NCI-H1694 treated with DMSO at 0.1 percent for 48 hours (cell line): ENCODE results near the gene PRAMEF20.
"Not testable (repeated sequence)": the region's sequence is repeated elsewhere in the genome, so short reads cannot be mapped to it uniquely, and the experiment has no call there.

Source experiments
- DNase-seq: peaks from one replicate; lab custom pipeline; 2025; lab: John Stamatoyannopoulos, UW

The PRAMEF20 gene

GRCh38 chr1:13410150-13410549 lies at the start of gene PRAMEF20:
Gene PRAMEF20, plus strand, starts transcription at chr1:13410450. Its CDS starts 5,905 bp downstream, at chr1:13416355.
- not testable (repeated sequence) for DNase-seq

DNA sequence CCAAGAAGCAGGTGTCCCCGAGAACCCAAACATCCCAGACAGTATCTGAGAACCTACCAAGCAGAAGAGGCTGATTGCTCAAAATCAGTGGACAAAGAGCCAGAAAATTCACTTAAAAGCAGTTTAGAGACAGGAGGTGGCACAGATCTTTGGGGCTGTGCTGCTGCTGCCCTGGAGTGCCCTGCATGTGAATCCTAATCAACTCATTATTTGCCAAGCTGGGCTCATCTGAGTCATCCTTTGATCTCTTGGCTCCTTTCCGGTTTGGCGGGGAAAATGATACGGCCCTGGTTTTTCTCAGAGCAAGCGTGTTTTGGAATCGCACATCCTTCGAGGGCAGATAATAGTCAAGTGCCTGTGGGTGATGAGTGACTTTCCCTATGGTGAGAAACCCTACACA lies 47.9 kb upstream of the PRAMEF20 start:
- DNase-seq, result not testable (repeated sequence)

DNA sequence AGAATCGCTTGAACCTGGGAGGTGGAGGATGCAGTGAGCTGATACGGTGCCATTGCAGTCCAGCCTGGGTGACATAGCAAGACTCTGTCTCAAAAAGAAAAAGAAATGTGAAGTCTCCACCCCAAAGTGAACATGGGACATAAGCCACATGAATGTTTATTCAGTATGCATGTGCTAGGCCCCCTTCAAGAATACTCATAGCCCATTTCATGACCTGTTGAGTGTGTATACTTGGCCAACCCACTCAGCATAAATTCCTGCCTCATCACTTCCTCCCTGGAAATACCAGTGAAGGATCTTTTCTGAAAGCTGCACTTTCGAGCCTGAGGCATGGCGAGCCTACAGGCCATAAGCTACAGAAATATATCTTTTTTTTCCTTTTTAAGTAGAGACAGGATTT lies 45.3 kb upstream of the PRAMEF20 start:
- not testable (repeated sequence) for DNase-seq

- not testable (repeated sequence) for DNase-seq
These were observed 43.7 kb upstream of the PRAMEF20 start for GRCh38 chr1:13366536-13366935.

- DNase-seq, result not testable (repeated sequence)
These were observed 41.7 kb upstream of the PRAMEF20 start for GRCh38 chr1:13368544-13368943.

DNA sequence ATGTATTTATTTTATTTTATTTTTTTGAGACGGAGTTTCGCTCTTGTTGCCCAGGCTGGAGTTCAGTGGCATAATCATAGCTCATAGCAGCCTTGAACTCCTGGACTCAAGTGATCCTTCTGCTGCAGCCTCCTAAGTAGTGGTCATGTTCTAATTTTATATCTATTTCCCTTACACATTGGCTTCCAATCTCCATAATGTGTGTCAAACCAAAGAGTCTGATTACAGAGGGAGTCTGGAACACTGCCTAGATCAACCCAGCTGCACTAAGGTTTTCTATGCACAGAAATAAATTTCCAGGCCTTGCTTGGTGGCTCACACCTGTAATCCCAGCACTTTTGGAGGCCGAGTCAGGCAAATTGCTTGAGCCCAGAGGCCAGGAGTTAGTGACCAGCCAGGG lies 31.3 kb upstream of the PRAMEF20 start:
- DNase-seq, result not testable (repeated sequence)

DNA sequence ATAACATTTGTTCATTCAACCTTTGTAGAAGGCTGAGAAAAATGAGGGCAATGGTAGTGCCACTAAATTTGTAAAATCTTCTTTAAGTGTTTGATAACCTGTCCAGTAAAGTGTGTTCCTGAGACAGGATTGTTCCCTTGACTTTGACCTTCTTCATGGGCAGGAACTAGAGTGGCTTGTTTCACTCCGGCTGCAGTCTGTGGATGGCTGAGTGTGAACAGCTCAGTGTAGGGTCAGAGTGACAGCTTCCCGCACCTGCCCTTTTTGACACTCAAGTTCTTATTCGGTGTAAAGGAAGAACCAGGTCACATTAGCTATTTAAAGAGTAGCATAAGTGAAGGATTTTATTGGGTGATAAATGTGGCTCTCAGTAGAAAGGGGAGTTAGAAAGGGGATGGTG lies 29.9 kb upstream of the PRAMEF20 start:
- not testable (repeated sequence) for DNase-seq

DNA sequence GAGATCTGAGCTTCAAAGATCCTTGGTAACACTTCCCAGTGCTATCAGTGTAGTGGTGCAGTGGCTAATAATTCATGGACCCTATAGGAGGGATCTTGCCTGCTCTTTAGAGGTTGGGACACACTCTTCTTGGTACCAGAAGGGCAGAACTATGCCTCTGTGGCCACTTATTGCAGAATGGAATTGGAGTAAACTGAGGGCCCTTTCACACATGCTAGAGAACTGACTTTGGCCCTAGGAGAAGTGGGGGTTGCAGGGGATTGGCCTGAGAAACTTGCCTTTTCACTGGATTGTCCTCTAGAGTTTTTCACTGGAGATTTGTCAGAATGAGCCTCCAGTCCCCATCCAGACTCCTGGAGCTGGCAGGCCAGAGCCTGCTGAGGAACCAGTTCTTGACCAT lies 20.9 kb upstream of the PRAMEF20 start, which contains the start of gene PRAMEF17:
PRAMEF17 (plus strand) TSS at position 301 of the 400 bp plus-strand sequence; CDS start at position 327, 26 bp downstream.
- not testable (repeated sequence) for DNase-seq

DNA sequence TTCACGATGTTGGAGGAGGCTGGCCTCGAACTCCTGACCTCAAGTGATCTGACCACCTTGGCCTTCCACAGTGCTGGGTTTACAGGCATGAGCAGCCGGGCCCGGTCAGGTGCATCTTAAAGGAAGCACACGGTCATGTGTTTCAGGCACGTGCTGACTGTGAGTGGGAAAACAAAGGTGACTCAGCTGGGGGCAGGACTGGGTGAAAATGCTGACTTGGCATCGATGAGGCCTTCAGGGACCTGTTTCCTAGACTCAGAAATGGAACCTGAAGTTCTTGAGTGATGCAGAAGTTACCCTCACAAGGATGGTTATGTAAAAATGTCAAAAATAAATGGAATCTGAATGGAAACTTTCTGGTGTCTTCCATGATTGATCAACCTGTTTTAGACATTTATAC lies 17.2 kb upstream of the PRAMEF20 start:
- DNase-seq, result not testable (repeated sequence)

- DNase-seq, result not testable (repeated sequence)
These were observed 15.5 kb upstream of the PRAMEF20 start for GRCh38 chr1:13394761-13395160.

DNA sequence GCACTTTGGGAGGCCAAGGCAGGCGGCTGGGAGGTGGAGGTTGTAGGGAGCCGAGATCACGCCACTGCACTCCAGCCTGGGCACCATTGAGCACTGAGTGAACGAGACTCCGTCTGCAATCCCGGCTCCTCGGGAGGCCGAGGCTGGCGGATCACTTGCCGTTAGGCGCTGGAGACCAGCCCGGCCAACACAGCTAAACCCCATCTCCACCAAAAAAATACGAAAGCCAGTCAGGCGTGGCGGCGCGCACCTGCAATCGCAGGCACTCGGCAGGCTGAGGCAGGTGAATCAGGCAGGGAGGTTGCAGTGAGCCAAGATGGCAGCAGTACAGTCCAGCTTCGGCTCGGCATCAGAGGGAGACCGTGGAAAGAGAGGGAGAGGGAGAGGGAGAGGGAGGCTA lies 14.9 kb upstream of the PRAMEF20 start:
- DNase-seq, result not testable (repeated sequence)

- no peak for DNase-seq
These were observed 2.4 kb upstream of the PRAMEF20 start for GRCh38 chr1:13407811-13408210.

DNA sequence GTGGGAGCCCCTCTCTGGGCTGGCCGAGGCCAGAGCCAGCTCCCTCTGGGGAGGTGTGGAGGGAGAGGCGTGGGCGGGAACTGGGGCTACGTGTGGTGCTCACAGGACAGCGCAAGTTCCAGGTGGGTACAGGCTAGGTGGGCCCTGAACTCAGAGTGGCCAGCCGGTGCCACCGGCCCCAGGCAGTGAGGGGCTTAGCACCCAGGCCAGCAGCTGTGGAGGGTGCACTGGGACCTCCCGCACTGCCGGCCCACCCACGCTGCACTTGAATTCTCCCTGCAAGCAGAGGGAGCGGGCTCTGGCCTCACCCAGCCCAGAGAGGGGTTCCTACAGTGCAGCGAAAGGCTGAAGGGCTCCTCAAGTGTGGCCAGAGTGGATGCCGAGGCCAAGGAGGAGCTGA lies 20.2 kb downstream of the PRAMEF20 start:
- DNase-seq, result no peak

- no peak for DNase-seq
These were observed 22.0 kb downstream of the PRAMEF20 start for GRCh38 chr1:13432251-13432650.

- not testable (repeated sequence) for DNase-seq
These were observed 23.6 kb downstream of the PRAMEF20 start for GRCh38 chr1:13433694-13434358.

DNA sequence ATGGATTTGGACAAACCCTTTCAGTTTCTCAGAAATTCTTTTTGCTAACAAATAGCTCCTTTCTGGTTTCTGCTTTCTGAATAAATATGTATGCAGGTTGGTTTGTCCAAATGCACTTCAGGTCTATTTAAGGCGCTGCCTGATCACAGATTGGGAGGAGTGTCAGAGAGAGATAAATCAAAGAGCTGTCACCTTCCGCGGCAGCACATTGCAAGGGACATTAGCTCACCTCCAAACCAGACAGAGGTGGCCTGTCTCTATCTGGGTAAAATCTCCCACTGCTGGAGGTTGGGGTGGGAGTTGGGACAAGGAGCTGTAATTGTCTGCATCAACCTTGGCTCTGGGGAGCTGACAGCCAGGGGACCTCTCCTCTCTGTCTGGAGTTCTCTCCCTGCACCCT lies 25.2 kb downstream of the PRAMEF20 start:
- DNase-seq, result no peak

DNA sequence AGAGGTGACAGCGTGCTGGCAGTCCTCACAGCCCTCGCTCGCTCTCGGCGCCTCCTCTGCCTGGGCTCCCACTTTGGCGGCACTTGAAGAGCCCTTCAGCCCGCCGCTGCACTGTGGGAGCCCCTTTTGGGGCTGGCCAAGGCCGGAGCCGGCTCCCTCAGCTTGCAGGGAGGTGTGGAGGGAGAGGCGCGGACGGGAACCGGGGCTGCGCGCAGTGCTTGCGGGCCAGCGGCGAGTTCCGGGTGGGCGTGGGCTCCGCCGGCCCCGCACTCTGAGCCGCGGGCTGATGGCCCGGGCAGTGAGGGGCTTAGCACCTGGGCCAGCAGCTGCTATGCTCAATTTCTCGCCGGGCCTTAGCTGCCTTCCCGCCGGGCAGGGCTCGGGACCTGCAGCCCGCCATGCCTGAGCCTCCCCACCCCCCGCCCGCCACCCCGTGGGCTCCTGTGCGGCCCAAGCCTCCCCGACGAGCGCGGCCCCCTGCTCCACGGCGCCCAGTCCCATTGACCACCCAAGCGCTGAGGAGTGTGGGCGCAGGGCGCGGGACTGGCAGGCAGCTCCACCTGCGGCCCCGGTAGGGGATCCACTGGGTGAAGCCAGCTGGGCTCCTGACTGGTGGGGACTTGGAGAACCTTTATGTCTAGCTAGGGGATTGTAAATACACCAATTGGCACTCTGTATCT lies 29.0 kb downstream of the PRAMEF20 start:
- DNase-seq, result not testable (repeated sequence)

DNA sequence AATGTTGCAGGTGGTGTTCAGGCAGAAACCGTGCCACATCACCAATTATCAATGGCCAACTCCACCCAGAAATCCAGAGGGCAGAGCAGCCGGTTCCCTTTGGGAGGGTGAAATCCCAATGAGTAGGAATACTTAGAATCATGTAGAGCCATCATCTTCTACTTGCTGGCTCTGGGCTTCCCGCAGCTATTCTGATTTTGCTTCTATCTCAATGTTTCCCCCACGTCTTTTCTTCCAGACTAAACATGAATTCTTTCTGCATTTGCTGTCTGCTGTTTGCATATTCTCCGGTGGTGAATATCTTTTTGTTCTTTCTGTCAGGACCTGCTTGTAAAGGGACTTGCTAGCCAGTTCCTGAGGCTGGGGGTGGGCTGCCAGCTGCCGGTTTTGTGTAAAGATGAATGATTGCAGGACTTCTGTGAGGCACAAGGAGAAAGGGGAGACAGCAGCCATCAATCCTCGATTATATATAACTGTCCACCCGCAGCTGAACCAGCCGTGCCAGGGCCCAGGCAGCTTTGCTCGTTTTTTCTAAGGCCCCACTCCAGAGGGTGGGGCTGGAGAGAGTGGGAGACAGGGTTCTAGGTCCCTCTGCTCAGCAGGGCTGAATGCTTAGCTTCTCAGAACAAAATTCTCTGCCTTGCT lies 33.2 kb downstream of the PRAMEF20 start:
- no peak for DNase-seq

DNA sequence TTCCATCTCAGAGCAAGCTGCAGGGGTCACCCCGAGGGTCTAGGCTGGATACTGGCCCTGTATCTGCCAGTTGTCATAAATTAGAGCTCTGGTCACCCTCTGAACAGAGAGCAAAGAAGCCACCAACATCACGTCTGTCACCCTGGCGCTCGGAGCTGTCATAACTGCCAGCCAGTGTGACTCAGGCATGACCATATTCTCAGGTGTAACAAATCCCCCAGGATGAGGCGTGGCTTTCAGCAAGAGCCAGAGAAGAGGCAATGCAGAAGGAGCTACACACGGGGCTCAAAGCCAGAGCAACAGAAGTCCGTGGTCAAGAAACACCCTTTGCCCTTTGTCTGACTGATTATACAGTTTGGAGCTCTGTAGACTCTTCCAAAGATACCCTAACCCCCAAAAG lies 40.0 kb downstream of the PRAMEF20 start:
- DNase-seq, result no peak

DNA sequence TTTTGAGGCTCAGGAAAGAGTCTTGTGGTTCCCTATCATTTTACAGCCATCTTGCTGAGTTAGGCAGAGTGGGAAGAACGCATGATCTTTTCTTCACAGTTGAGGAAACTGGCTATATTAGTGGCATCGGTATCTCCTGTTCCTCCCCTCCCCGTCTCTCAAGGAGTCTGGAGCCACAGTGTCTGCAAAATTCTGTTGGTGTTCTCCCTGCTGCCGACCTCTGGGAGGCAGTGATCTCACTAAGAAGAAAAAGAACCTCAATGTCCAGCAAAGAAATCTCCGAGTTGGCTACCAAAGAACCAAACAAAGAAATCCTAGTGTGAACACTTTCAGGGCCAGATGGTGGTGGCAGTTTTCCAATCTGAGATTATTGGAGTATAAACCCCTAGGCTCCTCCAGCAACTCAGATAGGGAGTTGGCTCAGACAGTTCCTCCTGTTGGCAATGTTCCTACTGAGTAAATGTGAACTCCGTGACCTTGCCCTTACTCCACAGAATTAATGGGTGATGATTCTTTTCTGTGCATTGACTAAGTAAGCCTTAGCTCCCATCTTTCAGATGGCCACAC lies 41.2 kb downstream of the PRAMEF20 start:
- no peak for DNase-seq

- no peak for DNase-seq
These were observed 46.8 kb downstream of the PRAMEF20 start for GRCh38 chr1:13456904-13457532.

DNA sequence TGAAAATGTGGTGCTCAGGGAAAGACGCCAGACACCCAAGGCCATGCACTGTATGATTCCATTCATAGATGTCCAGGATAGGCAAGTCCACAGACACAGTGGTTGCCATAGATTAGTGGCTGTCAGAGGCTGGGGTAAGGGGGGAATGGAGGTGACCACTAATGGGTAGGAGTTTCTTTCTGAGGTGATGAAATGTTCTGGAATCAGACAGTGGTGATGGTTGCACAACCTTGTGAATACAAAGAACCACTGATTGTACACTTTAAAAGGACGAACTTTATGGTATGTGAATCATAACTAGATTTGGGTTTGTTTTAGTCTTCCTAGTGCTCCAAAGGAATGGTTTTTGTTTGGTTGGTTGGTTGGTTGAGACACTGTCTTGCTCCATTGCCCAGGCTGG lies 51.7 kb downstream of the PRAMEF20 start:
- DNase-seq, result no peak
